ENCODE data around the gene CLCN4. TPM values are rescaled to one million over a fixed set of nuclear protein-coding genes. Genes with fewer than 3 reads are reported as not detected.

CLCN4 gene
- total and polyA plus RNA-seq, 2 donors from 2014 or later: 2.4 to 7.3 TPM

DNA sequence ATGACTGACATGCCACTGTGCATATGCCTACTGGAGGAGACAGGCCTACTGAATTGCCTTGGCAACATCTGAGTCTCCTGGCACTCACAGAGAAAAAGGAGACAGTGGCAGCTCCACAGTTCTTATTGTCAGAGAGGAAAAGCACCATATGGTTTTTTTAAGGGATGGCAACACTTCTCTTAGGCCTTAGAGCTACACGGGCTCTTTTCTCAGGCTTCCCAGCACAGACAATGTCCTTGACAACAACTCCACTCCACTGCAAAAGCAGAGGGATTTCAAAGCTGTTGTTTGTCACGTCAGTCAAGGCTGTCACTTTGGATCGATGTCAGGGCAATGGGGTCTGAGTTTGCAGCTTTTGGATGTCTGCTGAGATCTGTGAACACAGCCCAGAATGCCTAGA, 4.7 kb upstream of the CLCN4 start:
- no peaks in the 10 kb centered on the region for H3K36me3 ChIP-seq (ENCODE audit: control insufficient read depth in 2 of 3, insufficient read depth in 3 of 3, low read length in 3 of 3)
- no peak overlapping the region for H3K4me3 ChIP-seq (ENCODE audit: low read length in 3 of 3)
- FAIRE-seq: no peak
- intact Hi-C loops (cut with DNase I): no loop called here
- H3K9me3 ChIP-seq (ENCODE audit: control insufficient read depth in 2 of 3, insufficient read depth in 1 of 3, low read length in 3 of 3): no peaks in the 10 kb centered on the region
- H3K4me1 ChIP-seq (ENCODE audit: control insufficient read depth in 2 of 3, insufficient read depth in 2 of 3, low read depth in 1 of 3, low read length in 3 of 3): no peaks in the 10 kb centered on the region
- no peak overlapping the region for H3K27ac ChIP-seq (ENCODE audit: low read depth in 2 of 2, low read length in 2 of 2)
- H3K27me3 ChIP-seq (ENCODE audit: control insufficient read depth, insufficient read depth, low read length): no peaks in the 10 kb centered on the region
- no peak overlapping the region for H3K9ac ChIP-seq (ENCODE audit: low read length in 3 of 3)
- TF ChIP-seq, protein P1, sequence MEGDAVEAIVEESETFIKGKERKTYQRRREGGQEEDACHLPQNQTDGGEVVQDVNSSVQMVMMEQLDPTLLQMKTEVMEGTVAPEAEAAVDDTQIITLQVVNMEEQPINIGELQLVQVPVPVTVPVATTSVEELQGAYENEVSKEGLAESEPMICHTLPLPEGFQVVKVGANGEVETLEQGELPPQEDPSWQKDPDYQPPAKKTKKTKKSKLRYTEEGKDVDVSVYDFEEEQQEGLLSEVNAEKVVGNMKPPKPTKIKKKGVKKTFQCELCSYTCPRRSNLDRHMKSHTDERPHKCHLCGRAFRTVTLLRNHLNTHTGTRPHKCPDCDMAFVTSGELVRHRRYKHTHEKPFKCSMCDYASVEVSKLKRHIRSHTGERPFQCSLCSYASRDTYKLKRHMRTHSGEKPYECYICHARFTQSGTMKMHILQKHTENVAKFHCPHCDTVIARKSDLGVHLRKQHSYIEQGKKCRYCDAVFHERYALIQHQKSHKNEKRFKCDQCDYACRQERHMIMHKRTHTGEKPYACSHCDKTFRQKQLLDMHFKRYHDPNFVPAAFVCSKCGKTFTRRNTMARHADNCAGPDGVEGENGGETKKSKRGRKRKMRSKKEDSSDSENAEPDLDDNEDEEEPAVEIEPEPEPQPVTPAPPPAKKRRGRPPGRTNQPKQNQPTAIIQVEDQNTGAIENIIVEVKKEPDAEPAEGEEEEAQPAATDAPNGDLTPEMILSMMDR (IDR thresholded peaks at IDR 0.05; ENCODE audit: borderline replicate concordance, extremely low read depth, insufficient read depth): no peak
- no peak for DNase-seq

GRCh38 chrX:10155137-10155536, 1.6 kb upstream of the CLCN4 start:
- no peak overlapping the region for H3K27ac ChIP-seq (ENCODE audit: low read depth in 2 of 2, low read length in 2 of 2)
- FAIRE-seq (no peak), DNase-seq (no peak)
- no peaks in the 10 kb centered on the region for H3K9me3 ChIP-seq (ENCODE audit: control insufficient read depth in 2 of 3, insufficient read depth in 1 of 3, low read length in 3 of 3)
- H3K9ac ChIP-seq (ENCODE audit: low read length in 3 of 3): no peak overlapping the region
- intact Hi-C loops (cut with DNase I): no loop called here
- TF ChIP-seq, protein P1 (IDR thresholded peaks at IDR 0.05; ENCODE audit: borderline replicate concordance, extremely low read depth, insufficient read depth): no peak
- H3K4me3 ChIP-seq (ENCODE audit: low read length in 3 of 3): no peak overlapping the region
- peaks cover 6% of the 10 kb centered on the region for H3K27me3 ChIP-seq (ENCODE audit: control insufficient read depth, insufficient read depth, low read length)
- no peaks in the 10 kb centered on the region for H3K36me3 ChIP-seq (ENCODE audit: control insufficient read depth in 2 of 3, insufficient read depth in 3 of 3, low read length in 3 of 3)
- H3K4me1 ChIP-seq (ENCODE audit: control insufficient read depth in 2 of 3, insufficient read depth in 2 of 3, low read depth in 1 of 3, low read length in 3 of 3): no peaks in the 10 kb centered on the region

DNA sequence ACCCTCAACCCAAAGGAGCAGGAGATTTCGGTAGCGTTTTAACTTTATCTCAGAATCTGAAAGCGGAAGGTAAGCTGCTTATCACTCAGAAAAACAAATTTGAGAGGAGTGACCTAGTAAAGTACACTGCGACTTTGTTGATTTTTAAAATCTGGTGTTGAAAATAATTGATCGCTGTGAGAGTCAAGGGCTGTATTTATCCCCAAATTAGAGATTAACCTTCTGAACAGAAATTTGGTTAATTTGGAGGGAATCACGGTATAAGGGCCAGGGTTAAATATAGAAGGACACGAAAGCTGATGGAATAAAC, 212 bp downstream of the CLCN4 start:
- Histone ChIP-seq H3K4me3 (ENCODE audit: low read length in 3 of 3) (peak overlapping the region; percentile 33 to 59 (median 44)), H3K9me3 (ENCODE audit: control insufficient read depth in 2 of 3, insufficient read depth in 1 of 3, low read length in 3 of 3) (no peaks in the 10 kb centered on the region), H3K27me3 (ENCODE audit: control insufficient read depth, insufficient read depth, low read length) (peaks cover 9% of the 10 kb centered on the region), H3K4me1 (ENCODE audit: control insufficient read depth in 2 of 3, insufficient read depth in 2 of 3, low read depth in 1 of 3, low read length in 3 of 3) (no peaks in the 10 kb centered on the region), H3K27ac (ENCODE audit: low read depth in 2 of 2, low read length in 2 of 2) (peak overlapping the region; percentile 45 to 71), H3K36me3 (ENCODE audit: control insufficient read depth in 2 of 3, insufficient read depth in 3 of 3, low read length in 3 of 3) (no peaks in the 10 kb centered on the region), H3K9ac (ENCODE audit: low read length in 3 of 3) (peak overlapping the region in 2 of 3 donors; percentile 33 to 75)
- FAIRE-seq (no peak), DNase-seq (no peak)
- intact Hi-C loops (cut with DNase I): no loop called here
- TF ChIP-seq, protein P1 (IDR thresholded peaks at IDR 0.05; ENCODE audit: borderline replicate concordance, extremely low read depth, insufficient read depth): no peak

DNA sequence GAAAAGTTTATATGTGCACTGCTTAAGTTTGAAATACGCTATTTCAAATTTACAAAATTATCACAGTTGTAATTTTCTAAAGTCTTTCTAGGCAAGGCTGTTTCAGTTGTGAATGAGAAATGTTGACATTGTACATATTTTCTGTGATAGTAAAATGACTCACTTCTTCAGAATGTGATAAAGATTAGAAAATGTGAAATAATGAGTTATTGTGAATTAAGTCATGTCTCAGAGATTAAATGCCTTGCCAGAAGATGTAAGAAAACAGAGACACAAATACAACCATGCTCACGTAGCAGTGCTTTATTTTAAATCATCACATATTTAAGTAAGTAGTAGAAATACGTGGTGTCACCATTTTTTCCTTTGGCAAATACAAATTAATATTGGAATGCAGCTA, 768 bp downstream of the CLCN4 start:
- Histone ChIP-seq H3K27me3 (ENCODE audit: control insufficient read depth, insufficient read depth, low read length) (peaks cover 9% of the 10 kb centered on the region), H3K9me3 (ENCODE audit: control insufficient read depth in 2 of 3, insufficient read depth in 1 of 3, low read length in 3 of 3) (no peaks in the 10 kb centered on the region), H3K27ac (ENCODE audit: low read depth in 2 of 2, low read length in 2 of 2) (peak overlapping the region; percentile 45 to 71), H3K9ac (ENCODE audit: low read length in 3 of 3) (peak overlapping the region in 1 of 3 donors; percentile 75), H3K4me3 (ENCODE audit: low read length in 3 of 3) (peak overlapping the region in 2 of 3 donors; percentile 44 to 59), H3K36me3 (ENCODE audit: control insufficient read depth in 2 of 3, insufficient read depth in 3 of 3, low read length in 3 of 3) (no peaks in the 10 kb centered on the region), H3K4me1 (ENCODE audit: control insufficient read depth in 2 of 3, insufficient read depth in 2 of 3, low read depth in 1 of 3, low read length in 3 of 3) (no peaks in the 10 kb centered on the region)
- DNase-seq (no peak), FAIRE-seq (peak; percentile 46)
- intact Hi-C loops (cut with DNase I): no loop called here
- TF ChIP-seq, protein P1 (IDR thresholded peaks at IDR 0.05; ENCODE audit: borderline replicate concordance, extremely low read depth, insufficient read depth): no peak

All from kidney (tissue), 14 donors.